ENCODE results near the gene CASD1.

GRCh38 chr7:94478648-94479214, 30.9 kb upstream of the CASD1 start:
- TF ChIP-seq POLR2A (IDR thresholded peaks at IDR 0.05) (no peak), CTCF (IDR thresholded peaks at IDR 0.05) (no peak)

All from lower leg skin (tissue), 3 donors.